Daoy (cell line): ENCODE data around the gene ZNF358. TPM values are rescaled to one million over a fixed set of nuclear protein-coding genes. Genes with fewer than 3 reads are reported as not detected.

Experiments
- DNase-seq: peaks from one replicate; pipeline ENCODE4 v3.0.0-alpha.2; 2015; ENCODE audit warnings: low read depth
- total RNA-seq: library from RNA; depleted of rRNA; stranded (reverse); fragments of >200 nt; shearing (Covaris generic); gene quantifications from 2 replicates; pipeline ENCODE4 v1.2.3, GENCODE V29; 2014; rRNA removed

The ZNF358 gene
- total RNA-seq, 1 experiment from 2014 or later, result 16.9 TPM

- DNase-seq, result no peak
Measured at GRCh38 chr19:7559102-7559501, 43.2 kb downstream of the ZNF358 start.

DNA sequence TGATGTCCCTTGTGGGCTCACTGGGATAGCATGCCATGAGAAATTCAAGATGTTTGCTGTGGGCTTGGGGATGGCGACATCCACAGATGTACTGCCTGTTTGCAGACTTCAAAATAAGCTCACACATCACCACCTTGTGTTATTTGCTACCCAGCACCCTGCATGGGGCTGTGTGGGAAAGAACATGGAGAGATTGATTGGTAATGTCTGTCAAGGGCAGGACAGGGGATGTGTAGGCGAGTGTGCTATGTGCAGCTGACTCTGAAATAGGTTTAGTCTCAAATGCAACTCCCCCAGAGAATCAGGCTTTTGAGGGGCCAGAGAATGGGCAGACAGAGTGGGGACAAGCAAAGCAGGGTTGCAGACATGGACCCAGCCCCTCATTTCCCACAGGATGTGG is 44.4 kb downstream of the ZNF358 start:
- no peak for DNase-seq

DNA sequence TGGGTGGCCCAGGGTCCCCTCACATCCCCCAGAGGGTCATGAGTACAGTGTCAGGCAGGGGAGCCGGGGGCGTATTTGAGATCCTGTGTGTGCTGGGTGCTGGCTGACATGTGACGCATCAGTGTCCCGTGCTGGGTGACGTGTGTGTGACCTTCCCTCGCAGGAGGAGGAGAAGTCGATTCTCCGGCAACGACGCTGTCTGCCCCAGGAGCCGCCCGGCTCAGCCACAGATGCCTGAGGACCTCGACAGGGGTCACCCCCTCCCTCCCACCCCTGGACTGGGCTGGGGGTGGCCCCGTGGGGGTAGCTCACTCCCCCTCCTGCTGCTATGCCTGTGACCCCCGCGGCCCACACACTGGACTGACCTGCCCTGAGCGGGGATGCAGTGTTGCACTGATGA is 45.4 kb downstream of the ZNF358 start:
- no peak for DNase-seq

DNA sequence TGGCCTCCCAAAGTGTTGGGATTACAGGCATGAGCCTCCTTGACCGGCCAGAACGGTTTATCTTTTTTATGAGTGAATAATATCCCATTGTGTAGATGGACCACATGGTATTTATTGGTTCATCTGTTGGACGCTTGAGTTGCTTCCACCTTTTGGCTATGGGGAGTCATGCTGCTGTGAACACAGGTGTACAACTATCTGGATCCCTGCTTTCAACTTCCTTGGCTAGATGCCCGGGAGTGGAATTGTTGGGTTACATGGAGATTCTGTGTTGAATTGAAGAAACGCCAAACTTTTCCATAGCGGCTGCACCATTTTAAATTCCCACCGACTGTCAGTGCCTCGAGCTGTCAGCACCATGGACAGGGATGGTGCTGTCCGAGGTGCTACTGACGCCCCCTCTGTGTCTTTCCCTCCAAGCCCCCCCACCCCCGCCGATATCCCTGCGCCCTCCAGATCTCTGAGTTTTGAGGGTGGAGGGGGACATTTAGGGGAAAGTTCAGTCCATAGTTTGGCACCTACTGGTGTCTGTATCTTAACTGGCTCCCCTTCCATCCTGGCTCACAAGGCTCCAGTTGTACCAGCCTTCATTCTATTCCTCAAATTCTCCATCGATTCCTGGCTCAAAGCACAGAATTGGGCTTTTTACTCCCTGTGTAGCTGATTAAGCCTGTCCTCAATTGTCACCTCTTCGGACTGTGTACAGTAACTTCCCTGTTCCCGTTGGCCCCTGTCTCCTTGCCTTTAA is 46.9 kb downstream of the ZNF358 start:
- no peak for DNase-seq

DNA sequence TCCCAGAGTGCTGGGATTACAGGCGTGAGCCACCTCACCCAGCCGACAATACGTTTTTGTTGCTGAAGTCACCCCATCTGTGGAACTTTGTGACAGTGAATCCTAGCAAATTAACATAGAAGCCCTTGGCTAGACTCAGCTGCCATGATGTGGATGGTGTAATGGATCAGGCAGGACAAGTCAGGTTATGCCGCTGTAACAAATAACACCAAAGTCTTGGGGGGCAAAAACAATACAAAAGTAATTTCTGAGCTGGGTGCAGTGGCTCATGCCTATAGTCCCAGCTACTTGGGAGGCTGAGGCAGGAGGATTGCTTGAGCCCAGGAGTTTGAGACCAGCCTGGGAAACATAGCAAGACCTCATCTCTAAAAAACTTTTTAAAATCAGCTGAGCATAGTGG is 49.0 kb downstream of the ZNF358 start:
- DNase-seq, result no peak

DNA sequence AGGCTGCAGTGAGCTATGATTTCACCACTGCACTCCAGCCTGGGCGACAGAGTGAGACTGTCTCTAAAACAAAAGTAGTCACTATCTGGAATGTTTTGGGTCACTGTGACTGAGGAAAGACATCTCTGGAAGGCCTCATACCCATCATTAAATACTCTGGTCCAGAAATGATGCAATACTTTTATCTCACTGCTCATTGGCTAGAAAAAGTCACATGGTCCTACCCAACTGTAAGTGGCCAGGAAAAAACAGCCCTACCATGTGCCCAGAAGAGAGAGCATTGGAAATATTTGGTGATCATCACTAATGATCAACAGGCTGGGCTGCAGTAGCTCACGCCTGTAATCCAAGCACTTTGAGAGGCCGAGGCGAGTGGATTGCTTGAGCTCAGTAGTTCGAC is 49.4 kb downstream of the ZNF358 start:
- no peak for DNase-seq

Other genes with a start within 250 kb of the ZNF358 start
- 8.9 and 10.0 TPM in 2 replicates for gene INSR, start 221.7 kb upstream of the ZNF358 start, total RNA-seq
- gene ARHGEF18, start 167.2 kb upstream of the ZNF358 start, total RNA-seq, result 38.8 and 53.5 TPM in 2 replicates
- 0.60 and 1.0 TPM in 2 replicates for gene PEX11G, start 27.1 kb upstream of the ZNF358 start, total RNA-seq
- 1.6 and 3.6 TPM in 2 replicates for gene MCOLN1, start 6.5 kb downstream of the ZNF358 start, total RNA-seq
- gene PNPLA6, start 19.6 kb downstream of the ZNF358 start, total RNA-seq, result 40.5 and 51.0 TPM in 2 replicates
- gene CAMSAP3, start 79.8 kb downstream of the ZNF358 start, total RNA-seq, result 1.4 and 1.5 TPM in 2 replicates
- gene XAB2, start 113.4 kb downstream of the ZNF358 start, total RNA-seq, result 47.3 and 48.9 TPM in 2 replicates
- 31.9 and 135 TPM in 2 replicates for gene PET100, start 113.7 kb downstream of the ZNF358 start, total RNA-seq
- not detected in 2 replicates for gene PCP2, start 117.6 kb downstream of the ZNF358 start, total RNA-seq
- gene STXBP2, start 121.0 kb downstream of the ZNF358 start, total RNA-seq, result 11.7 and 15.8 TPM in 2 replicates
- not detected in 2 replicates for gene RETN, start 152.9 kb downstream of the ZNF358 start, total RNA-seq
- not detected in 2 replicates for gene MCEMP1, start 161.0 kb downstream of the ZNF358 start, total RNA-seq
- gene TRAPPC5, start 164.7 kb downstream of the ZNF358 start, total RNA-seq, result 64.7 and 75.2 TPM in 2 replicates
- gene FCER2, start 186.0 kb downstream of the ZNF358 start, total RNA-seq, result not detected in 2 replicates
- gene CLEC4G, start 216.0 kb downstream of the ZNF358 start, total RNA-seq, result not detected in 2 replicates
- gene CD209, start 231.4 kb downstream of the ZNF358 start, total RNA-seq, result not detected in 2 replicates
- not detected in 2 replicates for gene CLEC4M, start 247.1 kb downstream of the ZNF358 start, total RNA-seq